Natural killer cell treated with Interleukin-12 subunit alpha and Interleukin-12 subunit beta and Interleukin-15 and Interleukin-18, amount 100 ng/mL, for 72 hours (primary cell): ENCODE results near the gene SHB. TPM values are rescaled to one million over a fixed set of nuclear protein-coding genes. Genes with fewer than 3 reads are reported as not detected.
A peak's percentile ranks its signal among the peaks of the same experiment; 100 is the strongest.
"Not testable (repeated sequence)": the region's sequence is repeated elsewhere in the genome, so short reads cannot be mapped to it uniquely, and the experiment has no call there.

Experiments
- ATAC-seq, 2 donors: fragments of 150-1000 bp; cut with Tn5 transposase in 1 of 2; sonication (Bioruptor Pico), chemical (Tn5 transposase) in 1 of 2; 2 replicates each; pipeline ENCODE4 v1.10.0; 2021
- DNase-seq: peaks from one replicate; pipeline ENCODE4 v3.0.0; 2022; ENCODE audit warnings: low spot score
- H3K27ac Mint-ChIP-seq, 2 donors: 1 replicate in 1 of 2; 2 replicates in 1 of 2; pipeline ENCODE4 v1.8.0; 2022; ENCODE audit warnings: mixed read lengths in 2 of 2, mild to moderate bottlenecking in 1 of 2, moderate library complexity in 1 of 2
- H3K27me3 Mint-ChIP-seq, 2 donors: 1 replicate in 1 of 2; 2 replicates in 1 of 2; pipeline ENCODE4 v1.8.0; 2022; ENCODE audit warnings: mixed read lengths in 2 of 2
- H3K36me3 Mint-ChIP-seq: one replicate; pipeline ENCODE4 v1.8.0; 2022; ENCODE audit warnings: mixed read lengths
- H3K4me1 Mint-ChIP-seq, 2 donors: 1 replicate in 1 of 2; 2 replicates in 1 of 2; pipeline ENCODE4 v1.8.0; 2022; ENCODE audit warnings: low read depth in 2 of 2, mixed read lengths in 2 of 2, mild to moderate bottlenecking in 1 of 2
- H3K4me3 Mint-ChIP-seq: one replicate; pipeline ENCODE4 v1.8.0; 2022; ENCODE audit warnings: mixed read lengths
- H3K9me3 Mint-ChIP-seq: 2 replicates; pipeline ENCODE4 v1.8.0; 2022; ENCODE audit warnings: mixed read lengths
- total RNA-seq, 2 donors: library from RNA; stranded (reverse); gene quantifications; one replicate each; pipeline ENCODE4 v1.2.3, GENCODE V29; 2022

Gene SHB
- total RNA-seq, 2 donors from 2014 or later = 0.14 to 1.6 TPM

- no peak for DNase-seq
- Mint-ChIP-seq H3K9me3 (no peaks in the 10 kb centered on the region), H3K27me3 (no peaks in the 10 kb centered on the region), H3K36me3 (no peaks in the 10 kb centered on the region), H3K27ac (no peak overlapping the region), H3K4me3 (peak overlapping the region; percentile 92), H3K4me1 (peaks cover 8 to 14% of the 10 kb centered on the region in 2 donors)
- ATAC-seq = no peak
These were observed 166.9 kb downstream of the SHB start for GRCh38 chr9:37902131-37902530.

DNA sequence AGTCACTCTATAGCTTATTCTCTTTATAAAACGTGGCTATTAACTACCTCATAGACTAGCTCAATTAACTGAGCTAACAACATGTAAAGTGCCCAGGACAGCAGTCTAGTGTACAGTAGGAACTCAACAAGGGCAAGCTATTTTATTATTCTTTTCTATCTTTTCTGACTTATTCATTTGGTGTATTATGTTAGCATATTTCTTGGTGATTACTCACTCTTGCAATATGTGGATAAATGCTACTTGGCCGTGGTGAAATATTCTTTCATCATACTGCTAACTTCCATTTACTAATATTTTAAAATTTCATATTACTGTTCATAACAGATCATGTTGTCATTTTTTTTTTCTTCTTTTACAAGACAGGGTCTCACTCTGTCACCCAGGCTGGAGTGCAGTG, 170.0 kb downstream of the SHB start:
- DNase-seq = no peak
- Mint-ChIP-seq H3K27ac (no peak overlapping the region), H3K36me3 (peaks cover 9% of the 10 kb centered on the region), H3K4me1 (peaks cover 8 to 11% of the 10 kb centered on the region in 2 donors), H3K9me3 (no peaks in the 10 kb centered on the region), H3K4me3 (no peak overlapping the region), H3K27me3 (no peaks in the 10 kb centered on the region)
- ATAC-seq = no peak

DNA sequence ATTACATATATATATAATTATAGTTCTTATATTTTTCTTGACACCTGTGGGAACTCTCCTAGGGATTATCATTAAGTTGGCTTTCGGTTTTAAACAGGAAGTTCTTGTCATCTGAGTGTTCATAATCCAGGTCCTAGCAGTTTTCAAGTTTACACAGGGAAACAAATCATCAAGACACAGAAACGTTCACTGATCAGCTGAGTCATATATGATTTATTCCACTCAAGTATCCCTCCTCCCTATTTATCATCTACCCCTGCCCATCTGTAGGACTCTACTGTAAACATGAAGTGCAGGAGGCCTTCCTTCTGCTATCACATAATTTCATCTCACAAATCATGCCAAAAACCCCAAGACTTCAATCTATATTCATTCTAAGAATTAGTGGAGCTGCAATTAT, 171.4 kb downstream of the SHB start:
- Mint-ChIP-seq H3K9me3 (no peaks in the 10 kb centered on the region), H3K27me3 (no peaks in the 10 kb centered on the region), H3K4me3 (no peak overlapping the region), H3K27ac (no peak overlapping the region), H3K4me1 (peaks cover 2 to 7% of the 10 kb centered on the region in 2 donors), H3K36me3 (peaks cover 14% of the 10 kb centered on the region)
- DNase-seq = no peak
- no peak for ATAC-seq

- peaks cover 0 to 12% of the 10 kb centered on the region in 2 donors for H3K4me1 Mint-ChIP-seq
- no peak overlapping the region for H3K4me3 Mint-ChIP-seq
- ATAC-seq (no peak), DNase-seq (no peak)
- H3K27me3 Mint-ChIP-seq = no peaks in the 10 kb centered on the region
- peaks cover 18% of the 10 kb centered on the region for H3K36me3 Mint-ChIP-seq
- peak overlapping the region in 1 of 2 donors; percentile 27 for H3K27ac Mint-ChIP-seq
- no peaks in the 10 kb centered on the region for H3K9me3 Mint-ChIP-seq
These were observed 177.0 kb downstream of the SHB start for GRCh38 chr9:37892063-37892462.

GRCh38 chr9:37891042-37891441, 178.0 kb downstream of the SHB start:
- not testable (repeated sequence) for H3K9me3 Mint-ChIP-seq, DNase-seq, ATAC-seq, H3K4me3 Mint-ChIP-seq, H3K27ac Mint-ChIP-seq, H3K27me3 Mint-ChIP-seq
- H3K36me3 Mint-ChIP-seq = peaks cover 18% of the 10 kb centered on the region
- peaks cover 0 to 12% of the 10 kb centered on the region in 2 donors for H3K4me1 Mint-ChIP-seq

DNA sequence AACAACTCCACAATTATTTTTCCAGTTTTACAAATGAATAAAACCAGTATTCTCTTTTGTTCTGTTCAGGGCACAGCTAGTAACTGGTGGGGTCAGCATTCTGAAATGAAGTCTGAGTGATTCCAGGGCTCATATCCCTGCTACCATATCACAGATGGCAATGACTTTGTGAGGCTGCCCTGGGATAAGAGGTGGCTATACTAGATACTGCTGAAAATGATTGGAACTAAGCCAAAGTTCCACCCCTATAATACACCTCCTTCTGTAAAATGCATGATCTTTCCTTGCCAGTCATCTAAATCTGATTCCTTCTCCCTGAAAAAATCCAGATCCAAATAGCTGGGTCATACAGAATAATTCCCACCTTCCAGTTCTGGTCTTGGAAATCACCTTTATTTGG, 179.5 kb downstream of the SHB start:
- Mint-ChIP-seq H3K4me1 (peaks cover 0 to 8% of the 10 kb centered on the region in 2 donors), H3K27ac (no peak overlapping the region), H3K9me3 (no peaks in the 10 kb centered on the region), H3K36me3 (peaks cover 10% of the 10 kb centered on the region), H3K27me3 (no peaks in the 10 kb centered on the region), H3K4me3 (no peak overlapping the region)
- ATAC-seq (no peak), DNase-seq (no peak)

DNA sequence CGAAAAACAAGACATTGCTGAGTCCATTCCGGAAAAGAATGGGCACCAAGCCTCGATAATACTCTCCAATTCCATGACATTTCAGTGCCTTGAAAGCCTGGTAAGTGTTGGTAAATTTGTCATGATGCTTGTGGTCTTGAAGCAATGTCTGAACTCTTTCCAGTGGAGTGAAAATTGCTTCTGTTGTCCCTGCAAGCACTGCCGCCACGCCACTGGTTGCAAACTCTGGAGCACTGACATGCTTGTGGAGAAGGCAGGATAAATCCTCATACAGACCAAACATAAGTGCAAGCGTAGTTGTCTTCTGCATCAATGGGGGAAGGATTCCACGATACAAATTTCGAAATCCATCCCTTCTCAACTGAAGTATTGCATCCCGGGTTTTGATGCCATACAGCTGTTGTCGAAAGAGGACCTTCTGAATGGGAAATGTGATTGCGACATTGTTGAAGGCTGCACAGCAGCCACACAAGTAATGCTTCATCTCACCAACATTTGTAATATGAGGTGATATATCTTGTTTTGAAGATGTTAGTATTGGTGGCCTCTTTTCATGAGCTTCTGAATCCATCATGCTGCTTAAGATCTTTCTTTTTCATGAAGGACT, 180.9 kb downstream of the SHB start:
- not testable (repeated sequence) for H3K27ac Mint-ChIP-seq, ATAC-seq, H3K27me3 Mint-ChIP-seq, H3K4me1 Mint-ChIP-seq, H3K4me3 Mint-ChIP-seq, H3K9me3 Mint-ChIP-seq, DNase-seq, H3K36me3 Mint-ChIP-seq

- no peaks in the 10 kb centered on the region for H3K27me3 Mint-ChIP-seq
- H3K9me3 Mint-ChIP-seq = no peaks in the 10 kb centered on the region
- DNase-seq (no peak), ATAC-seq (no peak)
- H3K27ac Mint-ChIP-seq = no peak overlapping the region
- H3K36me3 Mint-ChIP-seq = no peaks in the 10 kb centered on the region
- H3K4me3 Mint-ChIP-seq = no peak overlapping the region
- peaks cover 0 to 9% of the 10 kb centered on the region in 2 donors for H3K4me1 Mint-ChIP-seq
These were observed 188.0 kb downstream of the SHB start for GRCh38 chr9:37880916-37881479.

DNA sequence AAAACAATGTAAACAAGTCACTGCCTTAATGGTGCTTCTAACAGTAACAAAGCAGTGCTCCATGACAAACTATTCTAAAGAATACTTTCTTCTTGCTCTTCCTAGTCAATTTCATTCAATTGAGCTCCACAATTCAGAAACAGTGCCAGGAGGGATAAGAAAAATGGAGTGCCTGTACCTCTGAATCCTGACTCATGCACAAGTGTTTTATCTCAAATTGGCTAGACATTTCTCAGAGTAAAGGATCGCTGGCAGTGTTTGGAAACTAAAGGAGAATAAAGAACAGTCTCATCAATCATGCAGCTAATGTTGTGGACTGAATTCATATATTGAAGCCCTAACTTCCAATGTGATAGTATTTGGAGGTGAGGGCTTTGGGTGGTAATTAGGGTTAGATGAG, 192.7 kb downstream of the SHB start:
- Mint-ChIP-seq H3K4me1 (peaks cover 0 to 6% of the 10 kb centered on the region in 2 donors), H3K27ac (no peak overlapping the region), H3K9me3 (no peaks in the 10 kb centered on the region)

GRCh38 chr9:37873955-37874354, 195.1 kb downstream of the SHB start:
- no peak for DNase-seq
- Mint-ChIP-seq H3K4me1 (no peaks in the 10 kb centered on the region), H3K36me3 (no peaks in the 10 kb centered on the region), H3K27me3 (no peaks in the 10 kb centered on the region), H3K27ac (no peak overlapping the region), H3K4me3 (no peak overlapping the region), H3K9me3 (no peaks in the 10 kb centered on the region)
- ATAC-seq = no peak

More for the DNA sequence above, 192.7 kb downstream of the SHB start:
- no peak overlapping the region for H3K4me3 Mint-ChIP-seq
- DNase-seq (no peak), ATAC-seq (no peak)
- H3K36me3 Mint-ChIP-seq = no peaks in the 10 kb centered on the region
- H3K27me3 Mint-ChIP-seq = no peaks in the 10 kb centered on the region

GRCh38 chr9:37870799-37871176, 198.2 kb downstream of the SHB start:
- Mint-ChIP-seq H3K36me3 (no peaks in the 10 kb centered on the region), H3K4me1 (no peaks in the 10 kb centered on the region), H3K9me3 (no peaks in the 10 kb centered on the region), H3K27me3 (no peaks in the 10 kb centered on the region), H3K4me3 (no peak overlapping the region), H3K27ac (no peak overlapping the region)
- ATAC-seq (no peak), DNase-seq (no peak)

DNA sequence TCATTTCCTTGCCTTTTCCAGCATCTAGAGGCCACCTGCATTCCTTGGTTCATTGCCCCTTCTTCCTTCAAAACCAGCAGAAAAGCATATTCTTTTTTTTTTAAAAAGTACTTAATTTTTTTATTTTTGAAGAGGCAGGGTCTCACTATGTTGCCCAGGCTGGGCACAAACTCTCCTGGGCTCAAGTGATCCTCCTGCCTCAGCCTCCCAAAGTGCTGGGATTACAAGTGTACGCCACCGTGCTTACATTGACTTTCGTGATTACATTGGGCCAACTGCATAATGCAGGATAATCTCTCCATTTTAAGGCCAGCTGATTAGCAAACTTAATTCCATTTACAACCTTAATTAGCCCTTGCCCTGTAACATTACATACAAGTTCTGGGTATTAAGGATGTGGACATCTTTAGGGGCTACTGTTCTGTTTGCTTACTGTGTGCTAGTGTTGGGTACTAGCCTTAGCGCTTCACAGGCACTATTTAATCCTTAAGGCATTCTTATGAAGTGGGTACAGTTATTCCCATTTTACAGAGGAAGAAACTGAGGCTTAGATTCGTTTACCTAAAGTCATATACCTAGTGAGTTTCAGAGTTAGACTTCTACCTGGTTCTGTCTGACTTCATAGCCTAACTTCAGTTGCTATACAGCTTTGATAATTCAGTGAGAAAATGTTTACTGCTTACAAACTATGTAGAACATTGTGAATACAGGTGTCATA, 198.8 kb downstream of the SHB start:
- H3K27ac Mint-ChIP-seq = no peak overlapping the region
- H3K9me3 Mint-ChIP-seq = no peaks in the 10 kb centered on the region
- H3K36me3 Mint-ChIP-seq = no peaks in the 10 kb centered on the region
- no peaks in the 10 kb centered on the region for H3K4me1 Mint-ChIP-seq
- H3K4me3 Mint-ChIP-seq = no peak overlapping the region
- DNase-seq (no peak), ATAC-seq (no peak)
- no peaks in the 10 kb centered on the region for H3K27me3 Mint-ChIP-seq
